MM.1S (cell line): Measurements from ENCODE around the gene SHKBP1.

Source experiments
- EZH2 ChIP-seq: fragments of 300-600 bp; sonication (generic); optimal IDR thresholded peaks from 2 replicates; pipeline ENCODE3; 2017; ENCODE audit warnings: low read depth, mild to moderate bottlenecking, antibody characterized with exemption, low read length, mixed read lengths
- TF ChIP-seq, protein P1 (sequence below): fragments of 300-600 bp; sonication (generic); IDR thresholded peaks from 2 replicates; pipeline ENCODE4 v1.5.1; 2016; ENCODE audit warnings: antibody characterized with exemption, low read length, mixed read lengths

GRCh38 chr19:40592170-40592569 lies 15.5 kb downstream of the SHKBP1 start:
- TF ChIP-seq, protein P1, sequence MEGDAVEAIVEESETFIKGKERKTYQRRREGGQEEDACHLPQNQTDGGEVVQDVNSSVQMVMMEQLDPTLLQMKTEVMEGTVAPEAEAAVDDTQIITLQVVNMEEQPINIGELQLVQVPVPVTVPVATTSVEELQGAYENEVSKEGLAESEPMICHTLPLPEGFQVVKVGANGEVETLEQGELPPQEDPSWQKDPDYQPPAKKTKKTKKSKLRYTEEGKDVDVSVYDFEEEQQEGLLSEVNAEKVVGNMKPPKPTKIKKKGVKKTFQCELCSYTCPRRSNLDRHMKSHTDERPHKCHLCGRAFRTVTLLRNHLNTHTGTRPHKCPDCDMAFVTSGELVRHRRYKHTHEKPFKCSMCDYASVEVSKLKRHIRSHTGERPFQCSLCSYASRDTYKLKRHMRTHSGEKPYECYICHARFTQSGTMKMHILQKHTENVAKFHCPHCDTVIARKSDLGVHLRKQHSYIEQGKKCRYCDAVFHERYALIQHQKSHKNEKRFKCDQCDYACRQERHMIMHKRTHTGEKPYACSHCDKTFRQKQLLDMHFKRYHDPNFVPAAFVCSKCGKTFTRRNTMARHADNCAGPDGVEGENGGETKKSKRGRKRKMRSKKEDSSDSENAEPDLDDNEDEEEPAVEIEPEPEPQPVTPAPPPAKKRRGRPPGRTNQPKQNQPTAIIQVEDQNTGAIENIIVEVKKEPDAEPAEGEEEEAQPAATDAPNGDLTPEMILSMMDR, result no peak
- TF ChIP-seq EZH2, result no peak
